Choroid plexus epithelial cell (primary cell): Measurements from ENCODE around the gene HCN1.

ENCODE experiments used
- DNase-seq: peaks from one replicate; pipeline ENCODE4 v3.0.0-alpha.2; 2010; ENCODE audit warnings: low read depth
- H3K4me3 ChIP-seq: 2 replicates; pipeline ENCODE4 v1.5.1; 2011; ENCODE audit warnings: low read depth, mild to moderate bottlenecking, control low read depth, low read length, moderate library complexity
- TF ChIP-seq, protein P1 (sequence below): conservative IDR thresholded peaks from 2 replicates; pipeline ENCODE4 v1.5.1; 2011; ENCODE audit warnings: low read depth, mild to moderate bottlenecking, control low read depth, inconsistent platforms, low read length, moderate library complexity

Gene HCN1

DNA sequence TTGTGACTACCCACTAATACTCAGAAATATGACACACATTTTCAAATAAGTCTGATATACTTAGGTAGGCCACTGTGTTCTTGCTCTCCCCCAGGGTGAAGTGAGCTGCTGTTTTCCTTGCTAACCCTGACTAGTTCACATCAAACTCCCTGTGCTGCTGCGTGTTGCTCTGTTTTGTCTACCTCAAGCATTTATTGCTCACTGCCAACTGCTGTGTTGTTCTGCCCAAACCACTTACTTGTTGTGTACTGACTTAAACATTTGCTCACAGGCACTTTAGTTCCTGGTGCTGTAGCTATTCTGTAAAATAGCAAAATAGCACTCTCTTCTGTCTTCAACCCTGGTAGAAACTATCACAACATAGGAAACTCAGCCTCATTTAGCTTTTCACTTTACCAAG is 255.7 kb downstream of the HCN1 start:
- H3K4me3 ChIP-seq = no peak overlapping the region
- TF ChIP-seq, protein P1, sequence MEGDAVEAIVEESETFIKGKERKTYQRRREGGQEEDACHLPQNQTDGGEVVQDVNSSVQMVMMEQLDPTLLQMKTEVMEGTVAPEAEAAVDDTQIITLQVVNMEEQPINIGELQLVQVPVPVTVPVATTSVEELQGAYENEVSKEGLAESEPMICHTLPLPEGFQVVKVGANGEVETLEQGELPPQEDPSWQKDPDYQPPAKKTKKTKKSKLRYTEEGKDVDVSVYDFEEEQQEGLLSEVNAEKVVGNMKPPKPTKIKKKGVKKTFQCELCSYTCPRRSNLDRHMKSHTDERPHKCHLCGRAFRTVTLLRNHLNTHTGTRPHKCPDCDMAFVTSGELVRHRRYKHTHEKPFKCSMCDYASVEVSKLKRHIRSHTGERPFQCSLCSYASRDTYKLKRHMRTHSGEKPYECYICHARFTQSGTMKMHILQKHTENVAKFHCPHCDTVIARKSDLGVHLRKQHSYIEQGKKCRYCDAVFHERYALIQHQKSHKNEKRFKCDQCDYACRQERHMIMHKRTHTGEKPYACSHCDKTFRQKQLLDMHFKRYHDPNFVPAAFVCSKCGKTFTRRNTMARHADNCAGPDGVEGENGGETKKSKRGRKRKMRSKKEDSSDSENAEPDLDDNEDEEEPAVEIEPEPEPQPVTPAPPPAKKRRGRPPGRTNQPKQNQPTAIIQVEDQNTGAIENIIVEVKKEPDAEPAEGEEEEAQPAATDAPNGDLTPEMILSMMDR = no peak
- DNase-seq = no peak

DNA sequence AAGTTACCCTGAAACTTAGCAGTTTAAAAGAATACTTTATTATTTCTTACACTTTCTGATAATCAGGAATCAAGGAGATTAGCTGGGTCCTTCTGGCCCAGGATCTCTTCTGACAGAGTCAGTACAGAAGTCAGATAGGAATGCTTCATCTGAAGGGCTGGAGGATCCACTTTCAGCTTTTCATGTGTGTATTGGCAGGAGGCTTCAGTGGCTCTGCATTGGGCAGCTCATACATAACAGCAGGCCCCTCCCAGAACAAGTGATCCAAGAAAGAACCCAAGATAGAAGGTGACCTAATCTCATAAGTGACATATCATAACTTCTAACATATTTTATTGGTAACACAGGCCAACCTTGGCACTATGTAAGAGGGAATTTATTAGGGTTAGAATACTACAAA is 258.4 kb downstream of the HCN1 start:
- no peak overlapping the region for H3K4me3 ChIP-seq
- no peak for DNase-seq
- TF ChIP-seq, protein P1 = no peak

DNA sequence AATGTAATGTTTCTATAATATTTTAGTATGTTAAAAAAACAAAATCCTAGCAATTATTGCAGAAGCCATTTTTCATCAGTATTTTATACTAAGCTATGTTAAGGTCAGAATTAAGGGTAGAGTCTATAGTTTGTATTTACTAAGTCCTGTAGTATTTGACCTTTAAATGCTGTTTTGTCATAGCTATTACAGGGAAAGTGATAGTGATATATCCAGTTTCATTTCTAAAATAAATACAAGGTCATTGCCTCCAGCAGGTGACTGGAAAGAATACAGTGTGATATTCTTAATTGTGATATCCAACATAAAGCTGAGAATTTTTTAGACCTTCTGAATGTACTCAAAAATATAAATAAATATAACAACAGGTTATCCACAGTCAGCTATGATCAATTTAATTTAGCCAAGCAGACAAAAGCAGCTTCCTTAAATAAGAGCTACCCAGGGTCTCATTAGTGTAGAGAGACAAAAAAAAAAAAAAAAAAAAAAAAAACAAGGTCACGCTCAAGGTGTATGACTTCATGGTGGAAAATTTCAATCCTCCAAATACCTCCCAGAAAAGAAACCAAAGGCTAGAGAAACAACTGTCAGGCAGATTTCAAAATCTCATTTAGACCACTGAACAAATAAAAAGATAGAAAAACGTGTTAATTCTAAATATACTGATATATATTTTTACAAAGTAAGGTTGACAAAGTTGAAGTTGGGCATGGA is 278.7 kb downstream of the HCN1 start:
- TF ChIP-seq, protein P1 = no peak
- H3K4me3 ChIP-seq = no peak overlapping the region
- DNase-seq = no peak

DNA sequence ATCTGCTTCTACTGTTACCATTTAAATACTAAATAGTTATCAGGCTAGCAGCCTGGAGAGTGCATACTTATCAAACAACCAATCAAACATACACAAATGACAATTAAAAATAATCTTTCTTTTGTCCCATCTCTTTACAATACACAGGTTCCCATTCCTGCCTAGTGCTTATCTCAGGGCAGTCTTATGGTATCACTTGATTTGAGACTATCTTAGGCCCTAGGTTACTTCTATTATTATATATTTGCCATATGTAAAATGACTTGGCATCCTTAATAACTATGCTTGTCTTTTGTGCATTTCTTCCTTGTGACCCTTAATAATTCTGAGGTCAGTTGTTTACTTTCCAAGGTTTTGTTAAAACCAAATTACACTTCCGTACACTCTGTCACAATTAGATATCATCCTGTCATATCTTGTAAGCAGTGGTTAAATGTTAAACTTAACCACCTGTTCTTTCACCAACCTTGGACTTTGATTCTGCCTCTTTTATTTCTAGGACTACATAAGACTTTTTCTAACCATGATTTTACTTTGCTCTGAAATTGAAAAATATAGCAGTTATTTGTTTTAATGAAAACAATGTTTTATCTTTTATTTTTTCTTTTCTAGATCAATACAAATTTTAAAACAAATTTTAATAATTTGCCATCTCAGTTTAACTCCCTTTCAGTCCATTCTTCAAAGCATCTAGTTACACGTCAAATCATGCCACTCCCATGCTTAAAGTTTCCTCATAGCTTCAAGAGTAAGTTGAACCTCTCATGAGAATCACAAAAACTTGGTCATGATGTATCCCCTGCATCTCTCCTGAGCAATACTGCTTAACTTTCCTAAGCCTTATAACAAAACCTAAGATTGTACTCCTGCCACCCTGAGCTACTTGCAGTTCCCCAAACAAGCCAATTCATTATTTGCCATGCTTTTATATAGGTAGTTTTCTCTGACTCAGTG is 281.3 kb downstream of the HCN1 start:
- H3K4me3 ChIP-seq = no peak overlapping the region
- no peak for DNase-seq
- TF ChIP-seq, protein P1 = no peak

DNA sequence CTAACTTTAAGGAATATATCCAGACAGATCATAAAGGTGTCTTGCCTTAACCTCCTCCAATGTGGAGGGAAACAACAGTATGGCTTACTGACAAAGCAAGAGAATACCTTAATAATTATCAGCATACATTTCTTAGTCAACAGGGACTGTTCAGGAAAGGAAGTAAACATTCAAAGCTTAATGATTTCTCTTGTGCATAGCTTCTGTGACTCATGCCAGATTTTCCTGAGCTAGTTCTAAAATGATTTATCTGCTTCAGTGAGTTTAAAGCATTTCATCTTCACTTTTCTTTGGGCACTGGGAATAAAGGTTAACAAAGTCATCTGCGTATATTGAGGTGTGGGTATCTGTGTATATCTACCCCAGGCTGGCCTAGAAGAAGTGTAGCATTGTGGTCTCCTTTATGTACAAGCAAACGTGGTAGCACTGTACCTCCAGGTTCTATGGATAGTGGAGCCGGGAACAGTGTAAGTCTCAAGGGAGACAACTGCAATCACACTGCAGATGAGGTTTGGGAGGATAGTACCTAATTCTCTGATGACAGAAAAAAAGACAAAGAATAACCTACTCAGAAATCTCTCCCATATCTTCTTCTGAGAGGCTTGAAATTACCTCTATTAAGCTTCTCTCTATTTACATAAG is 284.1 kb downstream of the HCN1 start:
- TF ChIP-seq, protein P1 = no peak
- peak; percentile 23 for DNase-seq

DNA sequence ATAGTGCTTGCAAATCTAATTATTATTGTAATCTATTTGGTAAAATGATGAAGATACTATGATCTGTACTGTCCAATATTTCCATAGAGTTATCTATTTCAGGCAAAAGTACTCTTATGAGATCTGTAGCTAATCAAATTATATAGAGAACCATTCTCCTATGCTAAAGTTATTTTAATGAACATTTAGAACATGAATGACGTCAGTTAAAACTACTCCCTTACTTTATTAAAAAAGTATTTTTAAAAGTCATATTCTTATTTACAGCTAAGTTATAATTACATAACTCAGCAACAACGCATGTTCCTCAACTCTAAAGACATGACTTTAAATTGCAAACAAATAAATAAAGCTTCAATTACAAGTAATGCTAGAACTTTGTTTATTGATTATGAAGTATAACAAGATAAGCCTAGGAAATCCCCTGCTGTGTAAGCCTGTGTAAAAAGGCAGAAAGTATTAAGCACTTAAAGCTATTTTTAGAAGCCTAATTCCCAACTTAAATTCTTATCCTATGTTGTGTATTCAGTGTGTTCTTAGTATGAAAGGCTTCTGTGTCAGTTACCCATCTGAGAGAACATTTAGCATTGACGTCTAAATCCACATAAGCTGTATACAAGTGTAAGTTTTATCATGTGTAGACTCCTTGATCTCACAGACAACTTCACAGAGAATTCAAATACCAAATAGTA is 285.7 kb downstream of the HCN1 start:
- TF ChIP-seq, protein P1 = no peak
- peak; percentile 27 for DNase-seq
- H3K4me3 ChIP-seq = no peak overlapping the region

More for the DNA sequence above, 284.1 kb downstream of the HCN1 start:
- H3K4me3 ChIP-seq = no peak overlapping the region
